NCI-H1417 (cell line): ENCODE data around the gene PAXX.

ENCODE experiments used
- DNase-seq, 3 experiments: peaks; one replicate each; lab custom pipeline; 2025; lab: John Stamatoyannopoulos, UW

The PAXX gene

DNA sequence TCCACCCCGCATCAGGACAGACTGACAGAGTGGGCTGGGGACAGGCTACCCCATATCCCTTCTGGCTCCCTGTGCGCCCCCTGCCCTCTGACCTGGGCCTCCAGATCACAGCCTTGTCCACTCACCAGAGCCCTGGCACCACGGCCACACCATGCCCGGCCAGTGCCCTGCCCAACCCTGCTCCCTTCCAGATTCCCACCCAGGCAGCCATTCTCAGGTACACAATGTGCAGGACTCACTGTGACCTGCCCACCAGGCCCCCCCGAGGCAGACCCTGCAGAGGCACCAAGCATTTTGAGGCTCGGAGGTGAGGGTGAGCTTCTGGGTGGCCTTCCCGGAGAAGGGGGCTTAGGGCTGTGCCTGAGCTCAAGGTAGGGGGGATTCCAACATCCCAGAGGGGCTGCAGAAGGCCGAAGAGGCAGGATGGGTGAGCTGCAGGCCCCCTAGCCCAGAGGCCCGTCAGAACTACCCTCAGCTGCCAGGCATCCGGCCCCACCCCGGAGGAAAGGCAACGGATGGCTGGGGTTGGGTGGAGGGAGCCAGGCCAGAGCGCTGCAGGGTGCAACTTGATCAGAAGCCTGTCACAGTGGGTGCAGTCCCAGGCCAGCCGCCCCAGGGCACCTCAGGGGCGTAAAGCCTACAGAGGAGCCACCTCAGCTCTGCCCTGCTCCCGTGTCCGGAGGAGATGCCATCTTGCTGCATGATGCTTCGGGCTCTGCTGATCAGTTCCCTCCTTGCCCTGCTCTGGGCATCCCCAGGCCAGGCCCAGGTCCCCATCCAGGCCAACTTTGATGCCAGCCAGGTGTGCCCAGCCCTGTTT lies 9.8 kb upstream of the PAXX start, which contains the start of gene LCNL1:
LCNL1 (plus strand) TSS at position 762 of the 820 bp plus-strand sequence. CDS start 594 bp downstream, outside the sequence.
- no peak for DNase-seq

GRCh38 chr9:136983167-136983566 lies 9.1 kb upstream of the PAXX start:
- no peak for DNase-seq

- DNase-seq, result no peak
Observed at GRCh38 chr9:136983656-136984314, 8.4 kb upstream of the PAXX start.

- DNase-seq, result no peak
Observed at GRCh38 chr9:136984464-136985026, 7.7 kb upstream of the PAXX start.

GRCh38 chr9:136985027-136985602 lies 7.1 kb upstream of the PAXX start:
- DNase-seq, result no peak

GRCh38 chr9:136985853-136986252 lies 6.4 kb upstream of the PAXX start:
- DNase-seq, result no peak

DNA sequence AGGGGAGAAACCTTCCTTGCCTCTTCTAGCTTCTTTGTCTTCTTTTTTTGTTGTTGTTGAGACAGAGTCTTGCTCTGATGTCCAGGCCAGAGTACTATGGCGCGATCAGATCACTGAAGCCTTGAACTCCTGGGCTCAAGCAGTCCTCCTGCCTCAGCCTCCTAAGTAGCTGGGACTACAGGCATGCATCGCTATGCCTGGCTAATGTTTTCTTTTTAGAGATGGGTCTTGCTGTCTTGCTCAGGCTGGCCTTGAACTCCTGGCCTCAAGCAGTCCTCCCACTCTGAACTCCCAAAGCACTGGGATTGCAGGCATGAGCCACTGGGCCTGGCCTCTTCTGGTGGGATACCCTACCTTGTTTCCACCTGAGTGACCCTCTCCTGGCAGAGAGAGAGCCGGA lies 3.4 kb upstream of the PAXX start:
- DNase-seq, result no peak

- DNase-seq, result peak in 2 of 3 experiments; percentile 19 to 67
Observed at GRCh38 chr9:136990242-136990911, 1.8 kb upstream of the PAXX start.

GRCh38 chr9:136992819-136993369 lies 672 bp downstream of the PAXX start:
- DNase-seq, result no peak

- DNase-seq, result no peak
Observed at GRCh38 chr9:136994180-136994887, 2.1 kb downstream of the PAXX start.

GRCh38 chr9:136994888-136995230 lies 2.6 kb downstream of the PAXX start:
- DNase-seq, result no peak

- DNase-seq, result no peak
Observed at GRCh38 chr9:136995362-136995761, 3.1 kb downstream of the PAXX start.

DNA sequence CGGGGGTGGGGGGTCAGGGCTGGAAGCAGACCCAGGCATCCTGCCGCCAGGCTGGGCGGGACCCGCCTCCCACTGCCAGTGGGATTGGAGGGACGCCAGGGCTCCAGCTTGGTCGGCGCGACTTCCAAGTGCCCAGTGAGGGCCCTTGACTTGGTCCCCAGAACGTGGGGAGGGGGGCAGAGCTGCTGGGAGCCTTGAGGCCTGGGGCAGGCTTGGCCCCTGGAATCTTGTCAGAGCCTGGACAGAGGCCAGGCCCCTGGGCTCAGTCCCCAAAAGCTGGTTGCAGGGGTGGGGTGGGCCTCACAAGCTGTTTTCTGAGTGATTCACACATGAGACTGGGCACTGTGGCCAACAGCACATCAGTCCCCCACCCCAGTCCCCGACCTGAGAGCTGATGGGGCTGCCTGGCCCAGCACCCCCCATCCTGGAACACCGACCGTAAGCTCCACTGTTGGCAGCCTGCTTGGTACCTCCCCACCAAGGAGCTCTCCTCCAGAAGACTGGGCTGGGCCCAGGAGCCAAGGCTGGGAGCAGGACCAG lies 3.6 kb downstream of the PAXX start:
- peak in 1 of 3 experiments; percentile 14 for DNase-seq

DNA sequence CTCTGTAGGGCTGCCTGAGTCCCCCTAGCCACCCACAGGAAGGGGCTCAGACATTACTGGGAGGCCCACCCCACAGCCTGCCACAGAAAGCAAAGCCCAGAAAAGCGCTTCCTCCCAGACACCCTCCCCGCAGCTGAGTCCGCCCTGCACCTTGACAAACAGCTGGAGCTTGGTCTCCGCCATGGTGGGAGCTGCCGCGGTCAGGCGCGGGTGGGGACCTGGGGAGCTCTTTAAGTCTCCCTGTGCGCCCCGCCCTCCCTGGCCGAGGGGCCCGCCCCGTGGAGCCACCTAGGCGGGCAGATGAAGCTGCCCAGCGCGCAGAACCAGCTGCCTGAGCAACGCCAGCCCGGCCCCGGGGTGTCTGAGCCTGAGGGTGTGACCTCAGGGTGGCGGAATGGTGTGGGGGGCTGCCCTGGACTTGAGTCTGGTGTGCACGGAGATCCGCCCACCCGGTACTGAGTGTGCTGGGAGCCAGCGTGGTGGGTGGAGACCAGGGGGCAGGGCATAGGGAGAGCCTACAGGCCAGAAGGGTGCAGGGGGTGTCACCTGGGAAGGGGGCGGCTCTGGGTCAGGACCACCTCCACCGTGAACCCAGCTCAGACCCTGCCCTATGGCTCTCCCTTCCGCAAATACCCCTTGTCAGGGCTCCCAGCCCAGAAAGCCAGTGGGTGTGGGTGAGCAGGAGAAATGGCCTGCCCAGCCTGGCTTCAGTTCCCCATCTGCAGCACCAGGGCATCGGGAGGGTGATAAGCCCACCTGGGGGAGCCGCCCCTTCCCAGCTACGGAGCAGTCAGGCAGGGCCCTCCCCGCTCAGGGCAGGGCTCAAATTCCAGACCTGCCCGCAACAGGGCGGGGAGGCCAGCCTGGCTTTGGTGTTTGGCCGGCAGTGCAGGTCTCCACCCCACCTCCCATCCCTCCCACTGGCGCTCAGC lies 4.4 kb downstream of the PAXX start, which contains the start of gene CLIC3:
CLIC3 (minus strand) TSS at position 208 of the 932 bp plus-strand sequence; CDS start at position 183, 25 bp downstream.
- DNase-seq, result peak; percentile 12 to 58 (median 34)

DNA sequence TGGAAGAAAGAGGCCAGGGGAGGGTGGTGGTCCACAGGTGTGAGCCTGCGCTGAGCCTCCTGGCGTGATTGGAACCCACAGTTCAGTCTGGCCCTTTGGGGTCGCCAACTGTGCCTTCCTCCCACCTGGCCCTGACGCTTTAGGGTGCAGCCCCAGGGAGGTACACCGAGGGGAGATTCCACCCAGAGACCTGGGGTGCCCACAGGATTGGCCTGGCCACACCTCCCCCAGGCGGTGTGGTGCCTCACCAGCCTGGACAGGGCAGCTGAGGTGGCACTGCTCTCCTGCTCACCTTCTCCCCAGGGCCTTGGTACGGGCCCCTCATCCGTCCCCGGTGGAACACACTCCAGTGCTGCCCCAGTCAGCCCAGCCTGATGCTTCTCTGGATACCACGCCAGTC lies 5.1 kb downstream of the PAXX start:
- DNase-seq, result no peak

GRCh38 chr9:136997830-136998234 lies 5.6 kb downstream of the PAXX start:
- DNase-seq, result no peak

- no peak for DNase-seq
Observed at GRCh38 chr9:137000177-137000930, 8.1 kb downstream of the PAXX start.

DNA sequence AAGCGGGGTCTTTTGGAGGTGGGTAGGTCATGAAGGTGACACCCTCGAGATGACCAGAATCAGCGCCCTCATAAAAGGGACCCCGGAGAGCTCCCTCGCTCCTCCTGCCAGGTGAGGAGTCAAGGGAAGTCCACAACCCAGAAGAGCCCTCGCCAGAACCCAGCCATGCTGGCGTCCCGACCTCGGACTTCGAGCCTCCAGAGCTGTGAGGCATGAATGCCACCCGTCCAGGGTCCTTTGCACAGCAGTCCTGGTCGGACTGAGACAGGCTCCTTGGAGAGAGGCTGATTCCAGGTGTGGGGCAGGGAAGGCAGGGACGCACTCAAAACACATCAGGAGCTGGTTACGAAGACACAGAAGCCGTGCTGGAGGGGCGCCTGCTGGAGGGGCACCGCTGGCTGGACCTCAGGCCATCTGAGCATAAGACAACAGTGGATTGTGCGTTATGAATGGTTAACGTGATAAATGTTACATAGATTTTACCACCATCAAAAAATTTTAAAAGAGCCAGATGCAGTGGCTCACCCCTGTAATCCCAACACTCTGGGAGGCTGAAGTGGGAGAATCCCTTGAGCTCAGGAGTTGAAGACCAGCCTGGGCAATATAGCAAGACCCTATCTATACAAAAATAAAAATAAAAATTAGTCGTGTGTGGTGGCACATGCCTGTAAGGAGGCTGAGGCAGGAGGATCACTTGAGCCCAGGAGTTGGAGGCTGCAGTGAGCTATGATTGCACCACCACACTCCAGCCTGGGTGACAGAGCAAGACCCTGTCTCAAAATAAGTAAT lies 9.8 kb downstream of the PAXX start:
- DNase-seq, result no peak
